Panc1 (cell line): Measurements from ENCODE around the gene NADSYN1. TPM values are rescaled to one million over a fixed set of nuclear protein-coding genes. Genes with fewer than 3 reads are reported as not detected.
"Not testable (repeated sequence)": the region's sequence is repeated elsewhere in the genome, so short reads cannot be mapped to it uniquely, and the experiment has no call there.

Experiments used
- ATAC-seq: fragments of 200-7000 bp; cut with Tn5 transposase; 2 replicates; pipeline ENCODE4 v1.9.1; 2020; ENCODE audit warnings: mild to moderate bottlenecking, moderate library complexity
- BruUV-seq: library from RNA; stranded (reverse); fragments of 400-500 nt; replicated peaks from 2 replicates; lab custom pipeline; 2021; lab: Mats Ljungman, UMichigan
- CTCF ChIA-PET: fragments of 300-600 bp; sonication (Branson Sonifier 250); formaldehyde crosslinking; loops from one replicate; lab custom pipeline; 2022; ENCODE audit warnings: antibody characterized with exemption; lab: Charles Lee
- POLR2A ChIA-PET: fragments of 300-600 bp; sonication (Branson Sonifier 250); formaldehyde crosslinking; loops from one replicate; lab custom pipeline; 2022; ENCODE audit warnings: antibody characterized with exemption; lab: Charles Lee
- DNase-seq: peaks from one replicate; pipeline ENCODE4 v3.0.0-alpha.2; 2010; ENCODE audit warnings: low read depth, low spot score
- H3K27ac ChIP-seq: 2 replicates; pipeline ENCODE4 v1.5.1; 2011; ENCODE audit warnings: mild to moderate bottlenecking, low read length, inconsistent platforms
- H3K27me3 ChIP-seq: fragments of 200-500 bp; sonication (Bioruptor generic); 2 replicates; pipeline ENCODE4 v1.6.0; 2014; ENCODE audit warnings: low read length, inconsistent platforms; ENCODE audit not compliant: control insufficient read depth, insufficient read depth
- H3K36me3 ChIP-seq: fragments of 200-500 bp; sonication (Bioruptor generic); 2 replicates; pipeline ENCODE4 v1.5.1; 2014; ENCODE audit warnings: inconsistent platforms, mild to moderate bottlenecking, low read length, moderate library complexity; ENCODE audit not compliant: control insufficient read depth, insufficient read depth
- H3K4me1 ChIP-seq: 2 replicates; pipeline ENCODE4 v1.5.1; 2011; ENCODE audit warnings: inconsistent platforms, mild to moderate bottlenecking, low read length, moderate library complexity; ENCODE audit not compliant: control insufficient read depth, insufficient read depth
- H3K4me3 ChIP-seq, 2 experiments: 2 replicates each; pipeline ENCODE4 v1.5.1; 2011 to 2012; ENCODE audit warnings: low read depth in 2 of 2, low read length in 2 of 2, mild to moderate bottlenecking in 2 of 2, inconsistent platforms in 1 of 2, moderate library complexity in 1 of 2
- H3K9me3 ChIP-seq: fragments of 200-500 bp; sonication (Bioruptor generic); 2 replicates; pipeline ENCODE4 v1.5.1; 2014; ENCODE audit warnings: low read depth, mild to moderate bottlenecking, inconsistent platforms, low read length, moderate library complexity; ENCODE audit not compliant: control insufficient read depth, insufficient read depth
- POLR2AphosphoS5 ChIP-seq: IDR thresholded peaks from 2 replicates; pipeline ENCODE4 v1.6.1; 2012; ENCODE audit warnings: mild to moderate bottlenecking, low read depth, low read length, moderate library complexity
- SIN3A ChIP-seq: IDR thresholded peaks from 2 replicates; pipeline ENCODE4 v1.6.1; 2012; ENCODE audit warnings: low read depth, mild to moderate bottlenecking, low read length, moderate library complexity, borderline replicate concordance; ENCODE audit not compliant: insufficient read depth
- TCF7L2 ChIP-seq: IDR thresholded peaks from 2 replicates; pipeline ENCODE4 v1.6.1; 2011; ENCODE audit warnings: mild to moderate bottlenecking, low read depth, low read length, inconsistent platforms
- in situ Hi-C: cut with HindIII; loops from 2 replicates; pipeline ENCODE4 v1.10.0; 2016; ENCODE audit warnings: low sequenced_read_pairs, low pct_unique_long_range_greater_than_20kb
- intact Hi-C: fragments of 100-400 bp; cut with micrococcal nuclease; formaldehyde crosslinking; loops from one replicate; pipeline ENCODE4 v1.10.0; 2022; ENCODE audit not compliant: unreplicated experiment
- total RNA-seq: library from RNA; stranded (reverse); gene quantifications from one replicate; pipeline ENCODE4 v1.2.1, GENCODE V29; 2021; ENCODE audit not compliant: unreplicated experiment
- TF ChIP-seq, protein P1 (sequence below): fragments of 450-650 bp; IDR thresholded peaks from 2 replicates; pipeline ENCODE4 v1.5.1; 2017; ENCODE audit warnings: mild to moderate bottlenecking
- TF ChIP-seq, protein P2 (sequence below), 2 experiments: IDR thresholded peaks; 2 replicates each; pipeline ENCODE4 v1.6.1; 2011 to 2012; ENCODE audit warnings: low read depth in 2 of 2, control low read depth in 1 of 2, low read length in 1 of 2, mild to moderate bottlenecking in 1 of 2, moderate library complexity in 1 of 2; ENCODE audit not compliant: insufficient read depth in 1 of 2

NADSYN1 gene
- total RNA-seq, 1 experiment from 2014 or later, result 76.1 TPM

DNA sequence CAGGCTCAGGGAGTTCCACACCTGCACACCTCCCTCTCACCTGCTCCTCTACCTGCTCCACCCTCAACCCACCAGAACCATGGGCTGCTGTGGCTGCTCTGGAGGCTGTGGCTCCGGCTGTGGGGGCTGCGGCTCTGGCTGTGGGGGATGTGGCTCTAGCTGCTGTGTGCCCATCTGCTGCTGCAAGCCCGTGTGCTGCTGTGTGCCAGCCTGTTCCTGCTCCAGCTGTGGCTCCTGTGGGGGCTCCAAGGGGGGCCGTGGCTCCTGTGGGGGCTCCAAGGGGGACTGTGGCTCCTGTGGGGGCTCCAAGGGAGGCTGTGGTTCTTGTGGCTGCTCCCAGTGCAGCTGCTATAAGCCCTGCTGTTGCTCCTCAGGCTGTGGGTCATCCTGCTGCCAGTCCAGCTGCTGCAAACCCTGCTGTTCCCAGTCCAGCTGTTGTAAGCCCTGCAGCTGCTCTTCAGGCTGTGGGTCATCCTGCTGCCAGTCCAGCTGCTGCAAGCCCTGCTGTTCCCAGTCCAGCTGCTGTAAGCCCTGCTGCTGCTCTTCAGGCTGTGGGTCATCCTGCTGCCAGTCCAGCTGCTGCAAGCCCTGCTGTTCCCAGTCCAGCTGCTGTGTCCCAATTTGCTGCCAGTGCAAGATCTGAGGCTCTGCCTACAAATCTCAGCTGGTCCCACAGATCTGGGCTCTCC is 85.1 kb downstream of the NADSYN1 start, which contains the start of gene KRTAP5-8:
TSS of gene KRTAP5-8 (plus strand) at position 49 of the 689 bp plus-strand sequence. CDS start at position 80, 31 bp downstream.
- in situ Hi-C loops, H3K27ac ChIP-seq, POLR2A ChIA-PET, H3K36me3 ChIP-seq, H3K27me3 ChIP-seq, H3K9me3 ChIP-seq, DNase-seq, H3K4me1 ChIP-seq, BruUV-seq, intact Hi-C loops, H3K4me3 ChIP-seq, CTCF ChIA-PET, ATAC-seq: not testable (repeated sequence)

DNA sequence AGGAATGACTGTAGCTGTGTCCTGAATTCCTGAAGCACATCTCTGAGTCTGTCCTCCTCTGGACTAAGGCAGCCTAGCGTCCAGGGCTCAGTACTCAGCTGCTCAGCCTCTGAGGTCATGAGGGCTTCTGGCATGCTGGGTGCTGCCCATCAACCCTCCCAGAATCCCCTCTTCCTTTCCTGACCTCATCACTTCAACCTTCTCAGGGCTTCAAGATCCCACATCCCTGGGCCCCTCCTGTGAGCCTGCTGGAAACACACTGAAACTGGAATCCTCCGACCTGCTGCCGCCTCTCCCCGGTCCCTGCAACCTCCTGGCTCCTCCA is 85.6 kb downstream of the NADSYN1 start:
- H3K27me3 ChIP-seq, result no peaks in the 10 kb centered on the region
- BruUV-seq, result no TSS peak
- ChIA-PET CTCF (no interaction called here), POLR2A (no interaction called here)
- H3K9me3 ChIP-seq, result no peaks in the 10 kb centered on the region
- no peak overlapping the region for H3K27ac ChIP-seq
- intact Hi-C loops (no loop called here), in situ Hi-C loops (no loop called here)
- H3K4me1 ChIP-seq, result no peaks in the 10 kb centered on the region
- ATAC-seq (peak; percentile 37; the same call in 1 of the 2 replicates), DNase-seq (no peak)
- TF ChIP-seq SIN3A (no peak), POLR2AphosphoS5 (no peak)
- TF ChIP-seq, protein P1, sequence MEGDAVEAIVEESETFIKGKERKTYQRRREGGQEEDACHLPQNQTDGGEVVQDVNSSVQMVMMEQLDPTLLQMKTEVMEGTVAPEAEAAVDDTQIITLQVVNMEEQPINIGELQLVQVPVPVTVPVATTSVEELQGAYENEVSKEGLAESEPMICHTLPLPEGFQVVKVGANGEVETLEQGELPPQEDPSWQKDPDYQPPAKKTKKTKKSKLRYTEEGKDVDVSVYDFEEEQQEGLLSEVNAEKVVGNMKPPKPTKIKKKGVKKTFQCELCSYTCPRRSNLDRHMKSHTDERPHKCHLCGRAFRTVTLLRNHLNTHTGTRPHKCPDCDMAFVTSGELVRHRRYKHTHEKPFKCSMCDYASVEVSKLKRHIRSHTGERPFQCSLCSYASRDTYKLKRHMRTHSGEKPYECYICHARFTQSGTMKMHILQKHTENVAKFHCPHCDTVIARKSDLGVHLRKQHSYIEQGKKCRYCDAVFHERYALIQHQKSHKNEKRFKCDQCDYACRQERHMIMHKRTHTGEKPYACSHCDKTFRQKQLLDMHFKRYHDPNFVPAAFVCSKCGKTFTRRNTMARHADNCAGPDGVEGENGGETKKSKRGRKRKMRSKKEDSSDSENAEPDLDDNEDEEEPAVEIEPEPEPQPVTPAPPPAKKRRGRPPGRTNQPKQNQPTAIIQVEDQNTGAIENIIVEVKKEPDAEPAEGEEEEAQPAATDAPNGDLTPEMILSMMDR, result no peak
- H3K4me3 ChIP-seq, result no peak overlapping the region
- H3K36me3 ChIP-seq, result no peaks in the 10 kb centered on the region

DNA sequence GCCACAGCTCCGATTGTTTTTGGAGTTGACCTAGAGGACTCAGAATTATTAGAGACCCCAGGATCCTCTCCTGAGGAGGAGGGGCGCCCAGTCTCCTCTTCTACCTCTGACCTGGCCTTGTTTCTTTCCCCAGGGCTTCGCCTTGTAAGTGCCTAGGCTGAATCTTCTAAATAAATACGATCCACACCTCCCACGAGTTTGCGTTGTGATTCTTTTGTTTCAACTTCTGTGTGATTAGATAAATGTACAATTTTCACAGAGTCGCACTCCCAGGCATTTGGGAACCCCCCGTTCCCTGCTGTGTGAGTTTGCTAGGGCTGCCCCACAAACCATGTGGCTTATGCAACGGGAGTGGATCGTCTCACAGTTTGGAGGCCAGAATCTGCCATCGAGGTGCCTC is 86.0 kb downstream of the NADSYN1 start:
- Histone ChIP-seq H3K36me3 (no peaks in the 10 kb centered on the region), H3K4me3 (no peak overlapping the region), H3K4me1 (no peaks in the 10 kb centered on the region), H3K9me3 (no peaks in the 10 kb centered on the region), H3K27me3 (no peaks in the 10 kb centered on the region), H3K27ac (no peak overlapping the region)
- no peak for DNase-seq
- intact Hi-C loops (no loop called here), in situ Hi-C loops (no loop called here)
- TF ChIP-seq, protein P2, sequence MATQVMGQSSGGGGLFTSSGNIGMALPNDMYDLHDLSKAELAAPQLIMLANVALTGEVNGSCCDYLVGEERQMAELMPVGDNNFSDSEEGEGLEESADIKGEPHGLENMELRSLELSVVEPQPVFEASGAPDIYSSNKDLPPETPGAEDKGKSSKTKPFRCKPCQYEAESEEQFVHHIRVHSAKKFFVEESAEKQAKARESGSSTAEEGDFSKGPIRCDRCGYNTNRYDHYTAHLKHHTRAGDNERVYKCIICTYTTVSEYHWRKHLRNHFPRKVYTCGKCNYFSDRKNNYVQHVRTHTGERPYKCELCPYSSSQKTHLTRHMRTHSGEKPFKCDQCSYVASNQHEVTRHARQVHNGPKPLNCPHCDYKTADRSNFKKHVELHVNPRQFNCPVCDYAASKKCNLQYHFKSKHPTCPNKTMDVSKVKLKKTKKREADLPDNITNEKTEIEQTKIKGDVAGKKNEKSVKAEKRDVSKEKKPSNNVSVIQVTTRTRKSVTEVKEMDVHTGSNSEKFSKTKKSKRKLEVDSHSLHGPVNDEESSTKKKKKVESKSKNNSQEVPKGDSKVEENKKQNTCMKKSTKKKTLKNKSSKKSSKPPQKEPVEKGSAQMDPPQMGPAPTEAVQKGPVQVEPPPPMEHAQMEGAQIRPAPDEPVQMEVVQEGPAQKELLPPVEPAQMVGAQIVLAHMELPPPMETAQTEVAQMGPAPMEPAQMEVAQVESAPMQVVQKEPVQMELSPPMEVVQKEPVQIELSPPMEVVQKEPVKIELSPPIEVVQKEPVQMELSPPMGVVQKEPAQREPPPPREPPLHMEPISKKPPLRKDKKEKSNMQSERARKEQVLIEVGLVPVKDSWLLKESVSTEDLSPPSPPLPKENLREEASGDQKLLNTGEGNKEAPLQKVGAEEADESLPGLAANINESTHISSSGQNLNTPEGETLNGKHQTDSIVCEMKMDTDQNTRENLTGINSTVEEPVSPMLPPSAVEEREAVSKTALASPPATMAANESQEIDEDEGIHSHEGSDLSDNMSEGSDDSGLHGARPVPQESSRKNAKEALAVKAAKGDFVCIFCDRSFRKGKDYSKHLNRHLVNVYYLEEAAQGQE (IDR thresholded peaks at IDR 0.05; ENCODE audit: insufficient read depth in 1 of 2, low read depth in 2 of 2, low read length in 1 of 2), result no peak
- TF ChIP-seq SIN3A, result no peak
- no peak for TF ChIP-seq POLR2AphosphoS5
- TF ChIP-seq, protein P1, result no peak
- no peak for TF ChIP-seq TCF7L2
- CTCF ChIA-PET, result no interaction called here
- POLR2A ChIA-PET, result no interaction called here
- no peak for ATAC-seq
- no TSS peak for BruUV-seq

DNA sequence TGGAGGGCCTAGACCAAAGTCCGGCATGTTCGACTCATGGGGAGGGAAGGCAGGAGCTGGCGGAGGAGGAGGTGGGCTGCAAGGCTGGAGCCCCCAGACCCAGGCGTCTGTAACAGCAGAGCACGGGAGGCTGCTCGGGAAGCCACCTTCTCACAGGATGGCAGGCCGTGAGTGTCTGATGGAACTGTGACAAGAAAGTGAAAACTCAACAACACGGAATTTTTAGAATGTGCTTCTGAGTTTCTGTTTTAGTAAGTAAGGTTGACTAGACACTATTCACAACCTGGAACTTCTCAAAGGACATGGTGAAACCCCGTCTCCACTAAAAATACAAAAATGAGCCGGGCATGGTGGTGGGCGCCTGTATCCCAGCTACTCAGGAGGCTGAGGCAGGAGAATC is 87.0 kb downstream of the NADSYN1 start:
- POLR2A ChIA-PET, in situ Hi-C loops, CTCF ChIA-PET: not testable (repeated sequence)

More for the DNA sequence above, 87.0 kb downstream of the NADSYN1 start:
- ATAC-seq, H3K4me1 ChIP-seq, H3K36me3 ChIP-seq, DNase-seq, BruUV-seq, H3K27me3 ChIP-seq, intact Hi-C loops, H3K4me3 ChIP-seq, H3K27ac ChIP-seq, H3K9me3 ChIP-seq: not testable (repeated sequence)
